Gastrocnemius medialis (tissue), 4 donors: ENCODE measurements around the gene CLDND2. TPM values are rescaled to one million over a fixed set of nuclear protein-coding genes. Genes with fewer than 3 reads are reported as not detected.
A peak's percentile ranks its signal among the peaks of the same experiment; 100 is the strongest.

ENCODE experiments used
- ATAC-seq, 2 donors: fragments of 150-250 bp; one replicate each; pipeline ENCODE4 v1.9.1; 2016
- DNase-seq, 2 donors: peaks; one replicate each; pipeline ENCODE4 v3.0.0-alpha.2; 2019
- H3K27ac ChIP-seq, 4 donors: fragments of 200-600 bp; sonication (generic); 1 replicate in 1 of 4; 2 replicates in 3 of 4; pipeline ENCODE4 v1.5.1; 2016 to 2018; ENCODE audit warnings: mild to moderate bottlenecking in 2 of 4, moderate library complexity in 1 of 4
- H3K27me3 ChIP-seq, 3 donors: fragments of 200-600 bp; sonication (generic) in 2 of 3; 1 replicate in 1 of 3; 2 replicates in 2 of 3; pipeline versions ENCODE4 v1.5.1 to v1.6.0; 2016 to 2019; ENCODE audit warnings: mild to moderate bottlenecking in 1 of 3, moderate library complexity in 1 of 3
- H3K36me3 ChIP-seq, 2 donors: fragments of 200-600 bp; sonication (generic) in 1 of 2; one replicate each; pipeline ENCODE4 v1.5.1; 2017 to 2018
- H3K4me1 ChIP-seq, 2 donors: fragments of 200-600 bp; sonication (generic) in 1 of 2; one replicate each; pipeline ENCODE4 v1.5.1; 2016 to 2017; ENCODE audit warnings: mild to moderate bottlenecking in 2 of 2
- H3K4me3 ChIP-seq, 4 donors: fragments of 200-600 bp; sonication (generic) in 3 of 4; 1 replicate in 1 of 4; 2 replicates in 3 of 4; pipeline ENCODE4 v1.5.1; 2016 to 2019; ENCODE audit warnings: mild to moderate bottlenecking in 2 of 4
- H3K9me3 ChIP-seq, 3 donors: fragments of 200-600 bp; sonication (generic) in 2 of 3; 1 replicate in 1 of 3; 2 replicates in 2 of 3; pipeline ENCODE4 v1.5.1; 2016 to 2019
- CTCF ChIP-seq, 5 experiments: fragments of 450-650 bp in 3 of 5; fragments of 200-600 bp in 2 of 5; sonication (generic) in 2 of 5; IDR thresholded peaks in 4 of 5; conservative IDR thresholded peaks in 1 of 5; 1 replicate in 4 of 5; 2 replicates in 1 of 5; pipeline ENCODE4 v1.5.1; 2016 to 2019; ENCODE audit warnings: antibody characterized with exemption in 5 of 5, mild to moderate bottlenecking in 3 of 5, moderate library complexity in 3 of 5
- POLR2A ChIP-seq, 2 donors: fragments of 450-650 bp; IDR thresholded peaks; one replicate each; pipeline ENCODE4 v1.6.1; 2017; ENCODE audit warnings: antibody characterized with exemption in 2 of 2, mild to moderate bottlenecking in 2 of 2, moderate library complexity in 2 of 2
- in situ Hi-C, 4 donors: fragments of 200-750 bp; cut with MboI; loops; one replicate each; pipeline versions ENCODE4 v1.15.0 to v1.8.0; 2017; ENCODE audit warnings: low sequenced_read_pairs in 4 of 4
- intact Hi-C: fragments of 100-400 bp; cut with DNase I; formaldehyde crosslinking; loops from one replicate; pipeline ENCODE4 v1.15.1; 2023; ENCODE audit warnings: low total_unique reads
- total RNA-seq, 4 donors: library from RNA; depleted of rRNA; stranded (reverse); fragments of >200 nt; gene quantifications; one replicate each; pipeline versions ENCODE4 v1.1.0 to v1.2.3, GENCODE V29; 2016

Gene CLDND2
- total RNA-seq, 4 donors from 2014 or later: not detected

GRCh38 chr19:51352783-51353360, 15.9 kb downstream of the CLDND2 start:
- H3K27me3 ChIP-seq: no peaks in the 10 kb centered on the region
- no peaks in the 10 kb centered on the region for H3K4me1 ChIP-seq
- H3K27ac ChIP-seq: no peak overlapping the region
- intact Hi-C loops (no loop called here), in situ Hi-C loops (no loop called here)
- H3K36me3 ChIP-seq: peaks cover 0 to 20% of the 10 kb centered on the region in 2 donors
- TF ChIP-seq POLR2A (IDR thresholded peaks at IDR 0.05): no peak
- no peak for TF ChIP-seq CTCF (IDR thresholded peaks at IDR 0.05 in 4 of 5, conservative IDR thresholded peaks at IDR 0.05 in 1 of 5)
- ATAC-seq (no peak), DNase-seq (no peak)
- H3K4me3 ChIP-seq: no peak overlapping the region
- H3K9me3 ChIP-seq: no peaks in the 10 kb centered on the region

GRCh38 chr19:51351266-51351990, 17.4 kb downstream of the CLDND2 start:
- in situ Hi-C loops: no loop called here
- Histone ChIP-seq H3K4me3 (no peak overlapping the region), H3K36me3 (peaks cover 0 to 35% of the 10 kb centered on the region in 2 donors), H3K27me3 (no peaks in the 10 kb centered on the region), H3K9me3 (no peaks in the 10 kb centered on the region), H3K27ac (peak overlapping the region; percentile 27 to 72 (median 62)), H3K4me1 (no peaks in the 10 kb centered on the region)
- DNase-seq (no peak), ATAC-seq (no peak)
- TF ChIP-seq POLR2A (IDR thresholded peaks at IDR 0.05) (no peak), CTCF (IDR thresholded peaks at IDR 0.05 in 4 of 5, conservative IDR thresholded peaks at IDR 0.05 in 1 of 5) (no peak)
- intact Hi-C loops: no loop called here

- in situ Hi-C loops (no loop called here), intact Hi-C loops (no loop called here)
- ATAC-seq (no peak), DNase-seq (no peak)
- no peaks in the 10 kb centered on the region for H3K4me1 ChIP-seq
- H3K36me3 ChIP-seq: peaks cover 0 to 52% of the 10 kb centered on the region in 2 donors
- no peaks in the 10 kb centered on the region for H3K27me3 ChIP-seq
- H3K27ac ChIP-seq: no peak overlapping the region
- no peak overlapping the region for H3K4me3 ChIP-seq
- TF ChIP-seq POLR2A (IDR thresholded peaks at IDR 0.05): no peak
- no peak for TF ChIP-seq CTCF (IDR thresholded peaks at IDR 0.05 in 4 of 5, conservative IDR thresholded peaks at IDR 0.05 in 1 of 5)
- H3K9me3 ChIP-seq: no peaks in the 10 kb centered on the region
Observed at GRCh38 chr19:51347209-51347928, 21.4 kb downstream of the CLDND2 start.

GRCh38 chr19:51346742-51347141, 22.1 kb downstream of the CLDND2 start:
- in situ Hi-C loops (no loop called here), intact Hi-C loops (no loop called here)
- ATAC-seq (no peak), DNase-seq (no peak)
- Histone ChIP-seq H3K27me3 (no peaks in the 10 kb centered on the region), H3K27ac (no peak overlapping the region), H3K36me3 (peaks cover 0 to 47% of the 10 kb centered on the region in 2 donors), H3K4me1 (no peaks in the 10 kb centered on the region), H3K4me3 (no peak overlapping the region), H3K9me3 (no peaks in the 10 kb centered on the region)
- no peak for TF ChIP-seq POLR2A (IDR thresholded peaks at IDR 0.05)
- TF ChIP-seq CTCF (IDR thresholded peaks at IDR 0.05 in 4 of 5, conservative IDR thresholded peaks at IDR 0.05 in 1 of 5): no peak
